ENCODE data around the gene SBDS.
"Not testable (repeated sequence)": the region's sequence is repeated elsewhere in the genome, so short reads cannot be mapped to it uniquely, and the experiment has no call there.

The SBDS gene

DNA sequence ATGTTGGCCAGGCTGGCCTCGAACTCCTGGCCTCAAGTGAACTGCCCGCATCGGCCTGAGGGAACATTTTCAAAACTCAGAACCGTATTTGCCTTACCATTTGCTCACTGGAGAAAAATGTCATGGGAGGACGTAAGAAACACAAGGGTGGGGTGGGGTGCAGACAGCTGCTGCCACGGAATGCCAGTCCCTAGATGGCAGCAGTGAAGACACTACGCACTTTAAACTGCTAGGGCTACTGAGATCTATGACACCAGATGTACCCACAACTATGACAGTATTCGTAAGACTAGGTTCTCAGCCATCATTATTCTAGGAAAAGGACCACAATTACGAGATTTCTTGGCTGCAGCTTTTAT lies 716 bp downstream of the SBDS start:
- peak in 4 of 5 experiments; percentile 26 to 89 (median 52) for DNase-seq

DNA sequence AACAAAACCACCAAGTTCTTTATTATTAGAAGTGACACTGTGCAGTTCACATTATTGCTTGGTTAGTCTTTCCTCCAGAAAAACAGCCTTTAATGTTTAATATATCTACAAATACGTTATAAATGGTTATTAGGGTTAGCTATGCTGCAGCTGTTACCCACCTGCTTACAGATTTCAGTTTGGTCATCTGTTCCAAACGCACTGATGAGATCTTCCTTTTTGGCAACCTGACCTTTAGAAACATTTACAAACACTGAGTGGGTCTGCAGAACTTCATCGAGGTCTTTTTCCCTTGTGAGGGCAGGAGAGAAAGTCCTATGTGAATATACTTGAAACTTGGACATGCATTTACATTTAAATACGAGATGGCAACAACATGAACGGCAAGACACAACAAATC lies 1.3 kb downstream of the SBDS start:
- DNase-seq, result not testable (repeated sequence)

DNA sequence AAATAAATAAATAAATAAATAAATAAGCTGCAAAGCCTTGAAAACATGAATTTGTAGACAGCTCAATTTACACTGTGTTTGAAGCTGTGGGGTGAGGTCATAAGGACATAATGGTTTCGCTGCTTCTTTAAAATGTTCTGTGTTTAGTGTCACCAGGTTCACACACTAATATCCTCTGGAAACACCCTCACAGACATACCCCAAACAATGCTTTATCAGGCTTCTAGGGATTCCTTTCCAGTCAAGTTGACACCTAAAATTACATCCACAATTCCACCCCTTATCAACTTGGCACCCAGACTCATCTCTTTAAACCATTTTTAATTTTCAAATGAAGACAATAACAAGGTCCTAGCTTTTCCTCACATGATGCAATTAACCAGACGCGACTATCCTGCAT lies 5.8 kb downstream of the SBDS start:
- not testable (repeated sequence) for DNase-seq

DNA sequence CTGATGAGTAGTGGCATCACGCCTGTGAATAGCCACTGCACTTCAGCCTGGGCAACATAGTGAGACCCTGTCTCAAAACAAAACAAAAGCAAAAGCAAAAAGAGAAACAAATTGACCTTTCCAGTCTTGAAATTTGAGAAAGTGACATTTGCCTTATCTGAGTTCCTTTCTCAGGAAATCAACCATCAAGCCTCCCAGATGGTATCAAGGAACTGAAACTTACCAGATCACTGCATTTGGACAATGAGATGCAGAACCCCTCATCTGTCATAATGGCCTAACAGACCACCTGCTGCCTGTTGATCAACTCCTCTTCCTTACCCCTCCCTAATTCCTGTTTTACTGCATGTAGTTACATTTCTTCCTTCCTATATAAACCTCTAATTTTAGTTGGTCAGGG lies 15.1 kb downstream of the SBDS start:
- not testable (repeated sequence) for DNase-seq

DNA sequence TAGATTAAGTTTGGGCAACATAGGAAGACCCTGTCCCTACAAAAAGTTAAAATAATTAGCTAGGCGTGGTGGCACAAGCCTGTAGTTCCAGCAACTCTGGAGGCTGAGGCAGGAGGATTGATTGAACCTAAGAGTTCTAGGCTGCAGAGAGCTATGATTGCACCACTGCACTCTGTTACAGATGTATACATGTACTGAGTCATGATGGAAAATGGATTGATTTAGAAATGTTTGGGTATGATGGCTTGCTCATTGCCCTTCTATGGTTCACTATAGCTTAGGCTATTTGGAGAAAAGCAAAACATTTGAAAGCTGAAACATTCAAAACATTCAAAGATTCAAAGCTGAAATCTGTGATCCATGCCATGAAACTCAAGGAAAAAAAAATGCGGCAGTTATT lies 16.4 kb downstream of the SBDS start:
- DNase-seq, result not testable (repeated sequence)

DNA sequence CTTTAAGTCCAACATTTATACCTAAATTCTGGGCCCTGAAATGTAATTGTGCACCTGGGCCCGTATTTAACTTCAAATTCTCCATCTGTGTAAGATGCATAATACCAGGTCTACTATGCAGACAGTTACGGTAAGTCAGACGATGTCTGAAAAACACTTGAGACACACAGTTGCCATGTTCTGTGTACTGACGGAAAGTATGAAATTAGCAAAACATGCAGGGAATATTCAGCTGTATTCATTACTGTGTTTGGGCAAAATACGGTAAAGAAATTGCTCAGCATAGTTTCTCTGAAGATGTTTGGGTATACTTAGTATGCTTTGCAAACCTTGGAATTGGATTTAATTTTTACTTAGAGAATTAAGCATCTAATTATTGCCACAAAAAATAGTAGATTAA lies 17.1 kb downstream of the SBDS start:
- DNase-seq, result not testable (repeated sequence)

DNA sequence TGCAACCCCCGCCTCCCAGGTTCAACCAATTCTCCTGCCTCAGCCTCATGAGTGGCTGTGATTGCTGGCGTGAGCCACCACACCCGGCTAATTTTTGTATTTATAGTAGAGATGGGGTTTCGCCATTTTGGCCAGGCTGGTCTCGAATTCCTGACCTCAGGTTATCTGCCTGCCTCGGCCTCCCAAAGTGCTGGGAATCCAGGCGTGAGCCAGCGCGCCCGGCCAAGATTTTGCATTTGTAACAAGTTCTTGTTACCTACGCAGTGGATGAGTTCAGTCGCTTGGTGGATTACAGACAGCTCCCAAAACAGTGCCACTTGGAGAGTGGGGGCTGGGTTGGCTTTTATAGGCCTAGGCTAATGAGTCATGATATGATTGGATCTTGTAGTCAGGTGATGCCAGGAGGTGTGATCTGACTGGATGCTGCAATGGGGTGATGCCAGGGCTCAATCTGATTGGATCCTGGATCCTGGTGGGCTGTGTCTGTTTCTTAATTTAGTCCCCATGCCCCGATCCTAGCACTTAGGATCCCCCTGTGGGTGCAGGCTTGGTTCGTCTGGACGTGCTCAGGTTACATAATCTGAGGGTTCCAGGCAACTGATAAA lies 20.3 kb downstream of the SBDS start:
- no peak for DNase-seq

DNA sequence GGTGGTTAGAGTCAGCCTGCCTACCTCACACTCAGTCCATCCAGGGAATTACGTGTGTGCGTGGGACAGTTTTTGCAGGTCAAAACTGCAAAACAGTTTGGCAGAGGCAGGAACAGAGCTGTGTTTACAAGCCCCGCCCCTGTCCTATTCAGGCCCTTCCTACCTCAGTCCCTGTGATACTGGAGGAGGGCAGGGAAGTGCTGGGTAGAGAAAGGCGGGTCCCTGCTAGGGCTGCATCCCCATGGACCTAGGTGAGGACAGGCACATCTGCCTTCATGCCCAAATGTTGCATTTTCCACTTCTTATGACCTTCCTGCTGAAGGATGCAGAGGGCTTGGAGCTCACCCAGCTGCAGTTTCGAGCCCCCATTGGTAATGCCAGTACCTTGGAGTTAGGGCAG lies 25.1 kb downstream of the SBDS start:
- no peak for DNase-seq

DNA sequence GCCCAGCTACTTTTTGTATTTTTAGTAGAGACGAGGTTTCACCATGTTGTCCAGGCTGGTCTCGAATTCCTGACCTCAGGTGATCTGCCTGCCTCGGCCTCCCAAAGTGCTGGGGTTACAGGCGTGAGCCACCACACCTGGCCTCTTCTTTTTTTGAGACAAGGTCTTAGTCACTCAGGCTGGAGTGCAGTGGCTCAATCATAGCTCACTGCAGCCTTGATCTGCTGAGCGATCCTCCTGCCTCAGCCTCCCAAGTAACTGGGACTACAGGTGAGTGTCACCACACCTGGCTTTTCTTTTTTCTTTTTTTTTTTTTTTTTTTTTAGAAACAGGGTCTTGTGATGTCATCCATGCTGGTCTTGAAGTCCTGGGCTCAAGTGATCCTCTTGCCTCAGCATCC lies 26.4 kb downstream of the SBDS start:
- not testable (repeated sequence) for DNase-seq

DNA sequence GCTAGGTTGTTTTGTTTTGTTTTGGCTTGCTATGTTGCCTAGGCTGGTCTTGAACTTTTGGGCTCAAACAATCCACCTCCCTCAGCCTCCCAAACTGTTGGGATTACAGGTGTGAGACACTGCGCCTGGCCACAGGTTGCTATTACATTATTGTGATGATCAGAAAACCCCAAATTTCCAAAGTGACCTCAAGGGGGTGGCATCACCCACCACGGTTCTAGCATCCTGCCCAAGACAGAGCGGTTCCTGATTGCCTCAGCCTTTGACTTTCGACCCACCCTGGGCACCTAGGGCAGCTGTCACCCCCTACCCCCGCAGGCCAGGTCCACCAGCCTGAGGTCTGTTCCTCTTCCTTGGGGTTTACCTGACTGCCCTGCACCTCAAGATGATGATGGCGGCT lies 28.4 kb downstream of the SBDS start:
- DNase-seq, result no peak

DNA sequence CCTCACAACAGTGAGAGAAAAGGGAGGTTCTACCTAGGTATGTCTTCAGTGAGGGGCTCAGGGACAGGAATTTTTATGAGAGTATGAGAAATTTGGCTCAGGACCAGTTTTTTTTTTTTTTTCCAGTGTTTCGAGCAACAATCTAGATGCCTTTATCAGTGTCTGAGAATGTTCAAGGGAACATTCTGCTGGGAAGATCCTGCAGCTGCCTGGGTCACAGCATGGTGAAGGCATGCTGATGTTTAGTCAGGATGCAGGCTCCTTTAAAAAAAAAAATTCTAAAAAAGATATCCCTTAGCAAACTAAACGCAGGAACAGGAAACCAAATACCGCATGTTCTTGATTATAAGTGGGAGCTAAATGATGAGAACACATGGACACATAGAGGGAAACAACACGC lies 31.0 kb downstream of the SBDS start:
- no peak for DNase-seq

DNA sequence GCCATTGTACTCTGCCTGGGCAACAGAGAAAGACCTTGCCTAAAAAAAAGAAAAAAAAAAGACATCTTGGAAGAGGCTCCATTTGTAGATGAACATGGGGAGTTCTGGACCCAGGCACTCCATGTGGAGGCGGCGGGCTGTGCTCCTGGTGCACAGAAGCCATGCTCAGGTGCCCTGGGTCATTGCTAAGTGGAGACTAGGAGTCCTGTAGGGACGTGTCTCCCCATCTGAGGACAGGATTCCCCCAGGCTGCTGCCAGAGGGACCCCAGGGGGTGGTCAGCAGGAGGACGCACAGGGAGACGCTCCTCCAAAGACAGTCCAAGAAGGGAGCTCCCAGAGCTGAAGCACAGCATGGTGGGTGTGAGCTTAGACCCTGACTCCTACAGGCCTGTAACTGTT lies 34.3 kb downstream of the SBDS start:
- no peak for DNase-seq

DNA sequence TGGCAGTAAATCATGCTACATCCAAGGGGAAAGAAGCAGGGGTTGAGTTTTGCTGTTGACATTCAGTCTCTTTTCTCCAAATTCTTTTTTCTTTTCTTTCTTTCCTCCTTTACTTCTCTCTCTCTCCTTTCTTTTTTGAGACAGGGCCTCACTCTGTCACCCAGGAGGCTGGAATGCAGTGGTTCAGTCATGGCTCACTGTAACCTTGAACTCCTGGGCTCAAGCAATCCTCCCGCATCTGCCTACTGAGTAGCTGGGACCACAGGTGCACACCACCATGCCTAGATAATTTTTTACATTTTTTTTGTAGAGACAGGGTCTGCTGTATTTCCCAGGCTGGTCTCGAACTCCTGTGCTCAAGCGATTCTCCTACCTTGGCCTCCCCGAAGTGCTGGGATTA lies 35.2 kb downstream of the SBDS start:
- no peak for DNase-seq

DNA sequence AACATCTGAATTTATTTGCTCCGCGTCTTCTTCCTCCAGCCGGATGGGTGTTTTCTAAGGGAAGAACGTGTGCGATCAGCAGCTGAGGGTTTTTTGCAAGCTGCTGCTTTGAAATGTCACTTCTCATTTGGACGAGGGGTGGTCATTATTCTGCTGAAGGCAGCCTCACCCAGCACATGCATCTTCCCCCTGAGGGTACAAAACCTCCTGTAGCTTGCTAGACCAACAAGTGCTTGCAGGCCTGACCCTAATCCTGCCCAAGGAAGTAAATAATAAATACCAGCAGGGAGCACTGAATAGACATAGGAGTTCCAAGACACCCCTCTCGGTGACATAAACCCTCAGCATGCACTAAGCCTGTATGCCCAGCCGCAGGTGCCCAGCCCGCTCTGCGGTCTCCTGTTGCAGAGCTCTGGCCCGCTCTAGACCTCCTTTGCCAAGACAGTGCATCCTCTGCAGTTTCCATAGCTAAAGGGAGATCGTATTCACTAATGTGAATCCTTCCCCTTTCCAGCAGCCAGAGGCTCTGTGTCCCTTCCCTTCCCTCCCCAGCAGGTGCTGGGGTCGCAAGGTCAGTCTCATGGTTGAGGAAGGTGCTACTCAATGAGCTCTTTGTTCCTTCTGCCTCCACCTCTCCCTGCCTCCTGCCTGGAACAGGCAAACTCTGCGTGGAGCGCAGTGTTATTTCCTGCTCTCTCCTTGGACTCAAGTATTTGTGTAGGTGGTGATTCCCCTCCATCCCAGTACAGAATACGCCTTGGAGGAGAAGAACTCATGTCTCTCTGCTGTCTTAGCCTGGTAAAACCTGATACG lies 36.6 kb downstream of the SBDS start:
- no peak for DNase-seq

DNA sequence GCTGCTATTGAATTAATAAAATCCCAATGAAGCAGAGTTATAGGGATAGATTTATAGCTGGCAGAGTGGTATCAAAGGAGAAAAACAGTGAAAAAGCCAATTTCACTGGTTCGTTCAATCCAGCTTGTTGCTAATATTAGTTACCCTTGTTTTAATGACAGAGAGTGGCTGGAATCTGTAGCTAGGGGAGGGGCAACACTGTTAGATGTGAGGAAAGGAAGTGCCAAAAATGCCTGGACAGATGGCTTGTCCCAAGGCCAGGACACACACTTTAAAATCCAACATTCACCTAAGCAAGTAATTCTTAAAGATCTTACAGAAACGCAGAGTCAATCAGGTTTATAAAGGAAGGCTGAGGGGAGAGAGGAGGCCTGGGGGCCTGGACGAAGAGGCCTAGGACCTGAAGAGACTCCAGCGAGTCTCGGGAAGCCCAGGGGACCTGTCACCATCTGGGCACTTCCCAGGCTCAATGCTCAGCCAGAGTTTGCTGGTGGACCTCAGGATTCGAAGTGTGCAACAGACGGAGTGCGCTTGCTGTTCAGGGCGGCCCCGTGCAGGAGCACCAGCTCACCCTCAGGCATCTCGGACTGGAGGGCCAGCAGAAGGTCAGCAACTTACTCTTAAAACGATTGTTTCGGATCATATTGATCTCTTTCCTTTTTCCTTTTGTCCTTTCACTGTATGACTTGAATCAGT lies 37.6 kb downstream of the SBDS start:
- DNase-seq, result no peak

DNA sequence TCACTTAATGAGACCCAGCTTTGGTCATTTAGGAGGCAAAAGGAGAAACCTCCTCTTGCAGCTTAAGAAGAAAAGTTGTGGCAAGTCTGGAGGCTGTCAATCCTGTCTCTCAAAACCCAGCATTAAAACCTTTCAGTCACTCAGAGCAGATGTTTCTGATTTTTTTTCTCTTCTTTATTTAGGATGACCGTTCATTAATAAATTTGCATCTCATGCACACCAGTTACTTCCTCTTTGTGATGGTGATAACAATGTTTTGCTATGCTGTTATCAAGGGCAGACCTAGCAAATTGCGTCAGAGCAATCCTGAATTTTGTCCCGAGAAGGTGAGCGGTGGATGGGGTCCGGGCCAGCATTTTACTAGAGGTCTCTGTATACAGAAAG lies 42.4 kb downstream of the SBDS start:
- no peak for DNase-seq

DNA sequence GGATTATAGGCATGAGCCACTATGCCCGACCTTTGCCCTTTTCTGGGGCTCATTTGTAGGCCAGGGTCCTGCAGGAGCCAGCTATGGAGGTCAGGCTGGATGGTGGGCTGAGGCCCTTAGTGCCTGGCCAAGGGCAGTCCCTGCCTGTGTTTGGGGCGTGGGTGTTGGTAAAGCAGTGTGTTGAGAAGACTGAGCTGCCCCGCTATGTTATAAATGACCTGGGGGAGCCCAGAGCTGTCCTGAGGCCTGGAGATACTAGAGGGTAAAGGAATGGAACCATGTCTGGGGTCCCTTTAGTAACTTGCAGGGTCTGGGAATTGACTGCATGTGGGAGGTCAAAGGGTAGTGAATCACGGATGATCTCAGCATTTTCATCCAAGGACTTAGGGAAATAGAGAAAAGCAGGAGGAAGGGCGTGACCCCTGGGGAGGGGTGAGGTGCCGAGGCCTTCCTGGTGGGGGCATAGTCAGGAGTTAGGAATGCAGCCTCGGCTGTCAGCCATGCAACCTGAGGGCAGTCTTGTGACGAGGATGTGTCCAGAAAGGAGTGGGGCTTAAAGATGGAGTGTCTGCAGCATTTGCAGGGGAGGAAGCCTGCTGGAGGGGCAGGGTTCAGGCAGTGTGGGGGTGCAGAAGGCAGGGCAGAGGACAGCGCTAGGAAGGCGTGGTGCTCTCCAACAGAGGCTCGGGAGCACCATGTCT lies 42.9 kb downstream of the SBDS start:
- no peak for DNase-seq

DNA sequence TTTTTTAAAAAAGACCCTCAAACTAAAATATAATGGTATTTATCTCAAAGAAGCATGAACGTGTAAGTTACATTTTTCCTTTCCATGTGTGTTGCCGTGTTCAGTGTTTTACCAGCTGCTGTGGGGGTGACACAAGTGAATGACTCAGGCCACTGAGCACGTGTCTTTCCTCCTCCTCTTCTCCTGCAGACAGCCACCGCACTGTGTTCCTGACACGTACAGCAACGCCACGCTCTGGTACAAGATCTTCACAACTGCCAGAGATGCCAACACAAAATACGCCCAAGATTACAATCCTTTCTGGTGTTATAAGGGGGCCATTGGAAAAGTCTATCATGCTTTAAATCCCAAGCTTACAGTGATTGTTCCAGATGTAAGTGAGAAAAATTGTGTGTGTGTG lies 44.6 kb downstream of the SBDS start:
- no peak for DNase-seq

DNA sequence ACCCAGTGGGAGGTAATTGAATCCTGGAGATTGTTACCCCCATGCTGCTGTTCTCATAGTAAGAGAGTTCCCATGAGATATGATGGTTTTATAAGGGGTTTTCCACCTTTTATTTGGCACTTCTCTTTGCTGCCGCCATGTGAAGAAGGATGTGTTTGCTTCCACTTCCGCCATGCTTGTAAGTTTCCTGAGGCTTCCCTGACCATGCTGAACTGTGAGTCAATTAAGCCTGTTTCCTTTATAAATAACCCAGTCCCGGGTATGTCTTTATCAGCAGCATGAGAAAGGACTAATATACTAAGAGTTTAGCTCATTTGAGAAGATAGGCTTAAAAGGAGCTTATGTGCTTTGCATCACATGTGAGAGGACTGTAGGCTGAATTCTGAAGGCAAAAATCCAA lies 45.1 kb downstream of the SBDS start:
- DNase-seq, result no peak

DNA sequence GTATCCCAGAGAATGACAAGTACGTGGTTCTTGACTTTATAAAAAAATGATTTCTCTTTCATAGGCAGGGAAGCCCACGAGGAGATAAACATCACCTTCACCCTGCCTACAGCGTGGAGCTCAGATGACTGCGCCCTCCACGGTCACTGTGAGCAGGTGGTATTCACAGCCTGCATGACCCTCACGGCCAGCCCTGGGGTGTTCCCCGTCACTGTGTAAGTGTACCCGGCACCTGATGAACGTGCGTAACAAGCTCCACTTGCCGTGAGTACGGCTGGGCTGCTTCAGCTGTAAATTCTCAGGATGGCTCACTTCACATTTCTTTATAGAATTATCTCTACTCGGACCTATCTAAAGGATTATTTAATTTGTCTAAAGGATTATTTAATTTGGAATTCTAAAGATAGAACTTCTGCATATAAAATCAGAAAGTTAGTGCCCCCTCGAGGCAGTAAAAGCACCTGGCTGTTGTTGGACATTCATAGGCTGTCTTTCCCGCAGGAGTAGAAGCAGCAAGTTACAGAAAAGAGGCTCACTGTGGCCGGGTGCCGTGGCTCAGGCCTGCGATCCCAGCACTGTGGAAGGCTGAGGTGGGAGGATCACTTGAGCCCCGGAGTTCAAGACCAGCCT lies 46.8 kb downstream of the SBDS start:
- no peak for DNase-seq

DNA sequence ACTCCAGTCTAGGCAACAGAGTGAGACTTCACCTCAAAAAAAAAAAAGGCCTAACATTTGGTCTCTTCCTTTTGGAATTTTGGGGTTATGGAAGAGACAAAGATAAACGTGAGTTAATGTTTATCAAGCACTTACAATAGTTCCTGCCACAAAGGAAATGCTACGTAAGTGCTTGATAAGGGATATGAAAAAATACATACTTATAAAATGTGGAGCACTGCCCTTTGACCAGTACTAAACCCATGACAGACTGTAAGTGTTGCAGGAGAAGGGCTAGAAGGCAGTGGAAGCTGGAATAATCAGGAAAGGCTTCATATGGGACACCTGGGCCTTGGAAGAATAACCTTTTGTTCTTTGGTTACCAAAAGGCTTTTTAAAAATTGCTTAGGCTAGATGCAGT lies 48.8 kb downstream of the SBDS start:
- DNase-seq, result no peak

DNA sequence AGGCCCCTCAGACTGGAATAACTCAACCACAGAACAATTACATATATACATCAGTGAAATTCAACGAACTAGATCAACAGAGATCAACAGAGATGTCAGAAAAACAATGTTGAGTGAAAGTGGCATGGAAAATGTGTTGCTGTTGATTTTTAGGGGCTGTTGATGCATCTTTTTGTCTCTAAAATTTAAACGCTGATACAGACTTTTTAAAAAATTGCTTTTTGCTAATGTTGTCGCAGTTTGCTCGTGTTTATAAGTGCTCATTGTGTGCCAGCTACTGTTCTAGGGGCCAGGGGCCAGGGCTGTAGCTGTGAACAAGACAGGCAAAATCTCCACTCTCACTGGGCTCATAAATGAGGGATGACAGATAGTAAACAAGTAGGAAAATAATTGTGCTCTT lies 56.1 kb downstream of the SBDS start:
- DNase-seq, result no peak

DNA sequence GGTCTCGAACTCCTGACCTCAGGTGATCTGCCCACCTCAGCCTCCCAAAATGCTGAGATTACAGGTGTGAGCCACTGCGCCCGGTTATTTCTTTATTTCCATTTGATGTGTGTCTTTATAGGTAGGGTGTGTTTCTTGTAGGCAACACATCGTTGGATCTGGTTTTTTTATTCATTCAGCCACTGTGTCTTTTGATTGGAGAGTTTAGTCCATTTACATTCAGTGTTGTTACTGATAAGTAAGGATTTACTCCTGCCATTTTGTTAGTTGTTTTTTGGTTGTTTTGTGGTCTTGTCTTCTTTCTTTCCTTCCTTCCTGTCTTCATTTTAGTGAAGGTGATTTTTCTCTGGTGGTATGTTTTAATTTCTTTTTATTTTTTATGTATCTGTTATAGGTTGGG lies 57.4 kb downstream of the SBDS start:
- DNase-seq, result no peak

Measured in T-helper 2 cell (primary cell).